KMS-11 (cell line): ENCODE measurements around the gene GRPR.
"Not testable (repeated sequence)": the region's sequence is repeated elsewhere in the genome, so short reads cannot be mapped to it uniquely, and the experiment has no call there.

Experiments
- H2AFZ ChIP-seq: fragments of 200-600 bp; sonication (generic); 2 replicates; pipeline ENCODE4 v1.6.1; 2016; ENCODE audit warnings: antibody characterized with exemption, mixed run types, low read depth
- H3K27ac ChIP-seq: fragments of 200-600 bp; sonication (generic); 2 replicates; pipeline ENCODE4 v1.6.1; 2016; ENCODE audit warnings: mild to moderate bottlenecking, mixed run types
- H3K27me3 ChIP-seq: fragments of 200-600 bp; sonication (generic); 2 replicates; pipeline ENCODE4 v1.6.1; 2017; ENCODE audit warnings: mild to moderate bottlenecking, low read depth, mixed run types, moderate library complexity; ENCODE audit not compliant: insufficient read depth
- H3K36me3 ChIP-seq: fragments of 200-600 bp; sonication (generic); 2 replicates; pipeline ENCODE4 v1.6.1; 2017; ENCODE audit warnings: mild to moderate bottlenecking, mixed run types; ENCODE audit not compliant: insufficient read depth
- H3K4me1 ChIP-seq: fragments of 200-600 bp; sonication (generic); 2 replicates; pipeline ENCODE4 v1.6.1; 2016; ENCODE audit warnings: mild to moderate bottlenecking, low read depth, mixed run types; ENCODE audit not compliant: poor library complexity, severe bottlenecking
- H3K4me2 ChIP-seq: fragments of 200-600 bp; sonication (generic); 2 replicates; pipeline ENCODE4 v1.7.0; 2016; ENCODE audit warnings: mild to moderate bottlenecking, mixed run types
- H3K4me3 ChIP-seq: fragments of 200-600 bp; sonication (generic); IDR thresholded peaks from 2 replicates; pipeline ENCODE4 v1.6.1; 2017; ENCODE audit warnings: low read depth, low read length, mixed read lengths; ENCODE audit not compliant: insufficient read depth
- H3K79me2 ChIP-seq: fragments of 200-600 bp; sonication (generic); 2 replicates; pipeline ENCODE4 v1.6.1; 2016; ENCODE audit warnings: low read depth, mixed run types; ENCODE audit not compliant: insufficient read depth
- H3K9ac ChIP-seq: fragments of 200-600 bp; sonication (generic); 2 replicates; pipeline ENCODE4 v1.6.1; 2016; ENCODE audit warnings: mild to moderate bottlenecking, mixed run types
- H4K20me1 ChIP-seq: fragments of 200-600 bp; sonication (generic); 2 replicates; pipeline ENCODE4 v1.6.1; 2016; ENCODE audit warnings: mild to moderate bottlenecking, mixed run types; ENCODE audit not compliant: insufficient read depth
- CTCF ChIP-seq: fragments of 200-600 bp; sonication (generic); conservative IDR thresholded peaks from 2 replicates; pipeline ENCODE4 v1.6.1; 2017; ENCODE audit warnings: low read depth, mild to moderate bottlenecking, antibody characterized with exemption, low read length, moderate library complexity, mixed read lengths

GRPR gene

GRCh38 chrX:16156692-16157331 is 33.4 kb downstream of the GRPR start:
- H3K79me2 ChIP-seq, result no peaks in the 10 kb centered on the region
- no peak overlapping the region for H2AFZ ChIP-seq
- no peak for TF ChIP-seq CTCF

GRCh38 chrX:16160729-16161128 is 37.4 kb downstream of the GRPR start:
- Histone ChIP-seq H3K27ac (no peak overlapping the region), H3K4me2 (no peak overlapping the region), H3K9ac (no peak overlapping the region)

More at GRCh38 chrX:16156692-16157331, 33.4 kb downstream of the GRPR start:
- Histone ChIP-seq H3K27ac (no peak overlapping the region), H3K4me1 (no peaks in the 10 kb centered on the region), H3K4me2 (no peak overlapping the region), H3K36me3 (no peaks in the 10 kb centered on the region), H4K20me1 (no peaks in the 10 kb centered on the region), H3K27me3 (no peaks in the 10 kb centered on the region), H3K4me3 (no peak overlapping the region), H3K9ac (no peak overlapping the region)

GRCh38 chrX:16161173-16161572 is 37.8 kb downstream of the GRPR start:
- H3K36me3 ChIP-seq, H3K4me1 ChIP-seq, H3K79me2 ChIP-seq, H3K9ac ChIP-seq, H3K27ac ChIP-seq, H3K4me3 ChIP-seq, H2AFZ ChIP-seq, H4K20me1 ChIP-seq, H3K27me3 ChIP-seq, H3K4me2 ChIP-seq: not testable (repeated sequence)

More at GRCh38 chrX:16160729-16161128, 37.4 kb downstream of the GRPR start:
- no peak overlapping the region for H3K4me3 ChIP-seq
- no peaks in the 10 kb centered on the region for H4K20me1 ChIP-seq
- no peaks in the 10 kb centered on the region for H3K4me1 ChIP-seq
- no peak overlapping the region for H2AFZ ChIP-seq
- no peak for TF ChIP-seq CTCF
- no peaks in the 10 kb centered on the region for H3K36me3 ChIP-seq
- no peaks in the 10 kb centered on the region for H3K79me2 ChIP-seq
- H3K27me3 ChIP-seq, result no peaks in the 10 kb centered on the region

GRCh38 chrX:16162391-16162790 is 39.0 kb downstream of the GRPR start:
- no peaks in the 10 kb centered on the region for H4K20me1 ChIP-seq
- no peaks in the 10 kb centered on the region for H3K4me1 ChIP-seq
- no peak overlapping the region for H3K27ac ChIP-seq
- no peak for TF ChIP-seq CTCF
- no peaks in the 10 kb centered on the region for H3K36me3 ChIP-seq
- H3K4me3 ChIP-seq, result no peak overlapping the region
- H3K79me2 ChIP-seq, result no peaks in the 10 kb centered on the region
- H3K9ac ChIP-seq, result no peak overlapping the region
- H3K4me2 ChIP-seq, result no peak overlapping the region
- H3K27me3 ChIP-seq, result no peaks in the 10 kb centered on the region
- no peak overlapping the region for H2AFZ ChIP-seq

GRCh38 chrX:16164748-16165147 is 41.4 kb downstream of the GRPR start:
- Histone ChIP-seq H2AFZ (no peak overlapping the region), H3K27ac (no peak overlapping the region), H3K27me3 (no peaks in the 10 kb centered on the region), H4K20me1 (no peaks in the 10 kb centered on the region), H3K4me3 (no peak overlapping the region), H3K9ac (no peak overlapping the region), H3K36me3 (no peaks in the 10 kb centered on the region), H3K4me2 (no peak overlapping the region), H3K79me2 (no peaks in the 10 kb centered on the region), H3K4me1 (no peaks in the 10 kb centered on the region)
- no peak for TF ChIP-seq CTCF
